Thyroid gland (tissue), 4 donors: ENCODE measurements around the gene FBXL13.
"Not testable (repeated sequence)": the region's sequence is repeated elsewhere in the genome, so short reads cannot be mapped to it uniquely, and the experiment has no call there.

Source experiments
- POLR2A ChIP-seq, 2 donors: fragments of 450-650 bp; IDR thresholded peaks; one replicate each; pipeline ENCODE4 v1.6.1; 2017; ENCODE audit warnings: antibody characterized with exemption in 2 of 2, mild to moderate bottlenecking in 2 of 2, moderate library complexity in 1 of 2
- TF ChIP-seq, protein P1 (sequence below), 6 experiments: fragments of 200-600 bp in 3 of 6; fragments of 450-650 bp in 3 of 6; sonication (generic) in 3 of 6; IDR thresholded peaks; one replicate each; pipeline ENCODE4 v1.5.1; 2016 to 2019; ENCODE audit warnings: antibody characterized with exemption in 6 of 6, mild to moderate bottlenecking in 2 of 6, inconsistent platforms in 1 of 6, moderate library complexity in 1 of 6

DNA sequence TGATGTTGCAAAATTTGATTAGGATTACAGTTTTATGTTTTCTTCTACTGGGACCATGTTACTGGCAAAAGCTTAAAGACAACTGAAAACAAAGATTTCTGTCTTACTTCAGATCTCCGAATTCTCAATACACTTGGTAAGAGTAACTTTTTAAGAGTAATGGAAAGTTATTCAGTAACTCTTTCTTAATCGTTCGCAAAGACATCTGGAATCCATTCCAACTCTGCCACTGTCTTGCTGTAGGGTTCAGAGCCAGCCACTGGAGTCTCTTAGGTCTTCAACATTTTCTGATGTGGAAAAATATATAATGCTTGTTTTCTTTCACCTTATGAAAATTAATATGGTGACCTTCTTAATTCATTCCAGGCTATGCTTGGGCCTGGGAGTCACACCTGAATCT is 295.9 kb downstream of the FBXL13 start:
- TF ChIP-seq, protein P1, sequence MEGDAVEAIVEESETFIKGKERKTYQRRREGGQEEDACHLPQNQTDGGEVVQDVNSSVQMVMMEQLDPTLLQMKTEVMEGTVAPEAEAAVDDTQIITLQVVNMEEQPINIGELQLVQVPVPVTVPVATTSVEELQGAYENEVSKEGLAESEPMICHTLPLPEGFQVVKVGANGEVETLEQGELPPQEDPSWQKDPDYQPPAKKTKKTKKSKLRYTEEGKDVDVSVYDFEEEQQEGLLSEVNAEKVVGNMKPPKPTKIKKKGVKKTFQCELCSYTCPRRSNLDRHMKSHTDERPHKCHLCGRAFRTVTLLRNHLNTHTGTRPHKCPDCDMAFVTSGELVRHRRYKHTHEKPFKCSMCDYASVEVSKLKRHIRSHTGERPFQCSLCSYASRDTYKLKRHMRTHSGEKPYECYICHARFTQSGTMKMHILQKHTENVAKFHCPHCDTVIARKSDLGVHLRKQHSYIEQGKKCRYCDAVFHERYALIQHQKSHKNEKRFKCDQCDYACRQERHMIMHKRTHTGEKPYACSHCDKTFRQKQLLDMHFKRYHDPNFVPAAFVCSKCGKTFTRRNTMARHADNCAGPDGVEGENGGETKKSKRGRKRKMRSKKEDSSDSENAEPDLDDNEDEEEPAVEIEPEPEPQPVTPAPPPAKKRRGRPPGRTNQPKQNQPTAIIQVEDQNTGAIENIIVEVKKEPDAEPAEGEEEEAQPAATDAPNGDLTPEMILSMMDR (IDR thresholded peaks at IDR 0.05): not testable (repeated sequence)
- not testable (repeated sequence) for TF ChIP-seq POLR2A (IDR thresholded peaks at IDR 0.05)
